Measurements from ENCODE around the gene FRMD4A.

DNA sequence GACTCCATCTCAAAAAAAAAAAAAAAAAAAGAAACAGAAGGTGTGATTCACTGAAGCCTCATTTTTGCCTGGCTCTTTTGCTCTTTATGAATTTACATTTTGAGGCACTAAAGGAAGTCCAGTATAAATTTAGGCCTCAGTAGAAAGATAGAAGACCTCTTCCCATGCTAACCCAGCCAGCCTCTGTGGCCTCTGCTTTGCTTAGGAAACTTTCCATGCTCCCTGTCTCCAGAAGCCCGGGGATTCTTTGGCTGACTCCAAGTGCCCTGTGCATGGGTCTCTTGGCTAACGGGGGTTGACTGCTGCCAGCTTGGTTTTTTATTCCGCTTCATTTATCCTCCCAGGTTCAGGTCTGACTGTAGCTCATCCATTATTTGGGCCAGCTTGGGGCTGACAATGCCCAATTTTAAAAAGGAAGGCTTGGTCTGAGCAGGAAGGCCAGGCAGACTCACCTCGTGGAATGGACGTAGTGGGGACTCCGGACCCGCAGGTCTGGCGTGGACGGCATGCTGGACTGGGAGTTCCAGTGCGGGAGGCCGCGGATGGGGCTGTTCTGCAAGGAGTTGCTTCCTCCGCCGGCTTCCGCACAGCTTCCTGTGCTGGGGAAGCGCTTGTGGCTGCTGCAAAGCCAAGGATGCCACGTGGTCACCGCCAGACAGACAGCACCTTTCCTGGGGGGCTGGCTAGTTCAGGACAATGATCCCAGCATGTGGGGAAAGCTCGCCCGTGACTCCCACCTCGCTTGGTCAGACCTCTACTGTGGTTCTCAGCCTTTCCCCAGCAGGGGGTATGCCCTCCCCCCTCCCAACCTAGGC, 671.6 kb downstream of the FRMD4A start:
- TF ChIP-seq, protein P1, sequence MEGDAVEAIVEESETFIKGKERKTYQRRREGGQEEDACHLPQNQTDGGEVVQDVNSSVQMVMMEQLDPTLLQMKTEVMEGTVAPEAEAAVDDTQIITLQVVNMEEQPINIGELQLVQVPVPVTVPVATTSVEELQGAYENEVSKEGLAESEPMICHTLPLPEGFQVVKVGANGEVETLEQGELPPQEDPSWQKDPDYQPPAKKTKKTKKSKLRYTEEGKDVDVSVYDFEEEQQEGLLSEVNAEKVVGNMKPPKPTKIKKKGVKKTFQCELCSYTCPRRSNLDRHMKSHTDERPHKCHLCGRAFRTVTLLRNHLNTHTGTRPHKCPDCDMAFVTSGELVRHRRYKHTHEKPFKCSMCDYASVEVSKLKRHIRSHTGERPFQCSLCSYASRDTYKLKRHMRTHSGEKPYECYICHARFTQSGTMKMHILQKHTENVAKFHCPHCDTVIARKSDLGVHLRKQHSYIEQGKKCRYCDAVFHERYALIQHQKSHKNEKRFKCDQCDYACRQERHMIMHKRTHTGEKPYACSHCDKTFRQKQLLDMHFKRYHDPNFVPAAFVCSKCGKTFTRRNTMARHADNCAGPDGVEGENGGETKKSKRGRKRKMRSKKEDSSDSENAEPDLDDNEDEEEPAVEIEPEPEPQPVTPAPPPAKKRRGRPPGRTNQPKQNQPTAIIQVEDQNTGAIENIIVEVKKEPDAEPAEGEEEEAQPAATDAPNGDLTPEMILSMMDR (IDR thresholded peaks at IDR 0.05): no peak
- no peak for TF ChIP-seq POLR2A (IDR thresholded peaks at IDR 0.05)

Measured in testis (tissue), 2 donors.